Measurements from ENCODE around the gene C15orf62.

DNA sequence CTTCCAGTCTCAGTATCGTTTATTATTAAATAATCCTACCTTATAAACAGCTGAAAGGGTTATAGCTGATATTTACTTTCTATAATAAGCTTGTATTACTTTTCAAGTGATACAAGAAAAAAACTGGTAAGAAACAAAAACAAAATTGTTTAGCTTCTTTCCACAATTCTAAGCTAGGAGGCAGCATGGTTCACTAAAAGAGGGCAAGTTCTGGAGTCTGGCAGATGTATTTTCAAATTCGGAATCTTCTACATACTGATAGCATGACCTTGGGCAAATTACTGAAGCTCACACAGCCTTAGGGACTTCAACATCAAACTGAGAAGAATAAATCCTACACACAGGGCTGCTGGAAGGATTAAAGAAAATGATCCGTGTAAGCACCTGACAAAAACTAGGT lies 15.4 kb downstream of the C15orf62 start:
- TF ChIP-seq, protein P1, sequence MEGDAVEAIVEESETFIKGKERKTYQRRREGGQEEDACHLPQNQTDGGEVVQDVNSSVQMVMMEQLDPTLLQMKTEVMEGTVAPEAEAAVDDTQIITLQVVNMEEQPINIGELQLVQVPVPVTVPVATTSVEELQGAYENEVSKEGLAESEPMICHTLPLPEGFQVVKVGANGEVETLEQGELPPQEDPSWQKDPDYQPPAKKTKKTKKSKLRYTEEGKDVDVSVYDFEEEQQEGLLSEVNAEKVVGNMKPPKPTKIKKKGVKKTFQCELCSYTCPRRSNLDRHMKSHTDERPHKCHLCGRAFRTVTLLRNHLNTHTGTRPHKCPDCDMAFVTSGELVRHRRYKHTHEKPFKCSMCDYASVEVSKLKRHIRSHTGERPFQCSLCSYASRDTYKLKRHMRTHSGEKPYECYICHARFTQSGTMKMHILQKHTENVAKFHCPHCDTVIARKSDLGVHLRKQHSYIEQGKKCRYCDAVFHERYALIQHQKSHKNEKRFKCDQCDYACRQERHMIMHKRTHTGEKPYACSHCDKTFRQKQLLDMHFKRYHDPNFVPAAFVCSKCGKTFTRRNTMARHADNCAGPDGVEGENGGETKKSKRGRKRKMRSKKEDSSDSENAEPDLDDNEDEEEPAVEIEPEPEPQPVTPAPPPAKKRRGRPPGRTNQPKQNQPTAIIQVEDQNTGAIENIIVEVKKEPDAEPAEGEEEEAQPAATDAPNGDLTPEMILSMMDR (IDR thresholded peaks at IDR 0.05) = peak in 2 of 4 experiments; percentile 30 to 51
- TF ChIP-seq POLR2A (IDR thresholded peaks at IDR 0.05) (no peak), POLR2AphosphoS5 (IDR thresholded peaks at IDR 0.05) (no peak)

Data from prostate gland (tissue), 2 donors.